ENCODE measurements around the gene TNFRSF17. TPM values are rescaled to one million over a fixed set of nuclear protein-coding genes. Genes with fewer than 3 reads are reported as not detected.

Gene TNFRSF17
- total RNA-seq, 1 donor, result not detected

DNA sequence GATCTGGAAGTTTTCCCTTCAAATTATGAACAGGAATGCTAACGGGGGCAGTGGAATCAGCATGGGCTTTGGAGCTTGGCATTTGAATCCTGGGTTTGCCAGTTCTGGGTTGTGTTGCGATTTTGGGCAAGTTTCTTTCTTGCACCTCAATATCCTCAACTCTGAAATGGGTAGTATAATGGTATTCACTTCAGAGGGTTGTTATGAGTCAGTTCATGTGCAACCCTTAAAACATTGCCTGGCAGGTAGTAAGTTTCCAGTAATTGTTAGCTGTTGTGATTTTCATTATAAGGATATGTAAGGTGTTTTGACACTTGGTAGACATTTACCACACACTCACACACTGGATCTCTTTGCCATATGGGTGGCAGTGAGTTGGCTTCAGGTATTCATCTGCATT, 44.9 kb downstream of the TNFRSF17 start:
- H3K4me1 ChIP-seq (ENCODE audit: insufficient read depth, low read length), result no peaks in the 10 kb centered on the region
- H3K9me3 ChIP-seq (ENCODE audit: low read depth, low read length), result no peaks in the 10 kb centered on the region
- DNase-seq (ENCODE audit: insufficient read length, low spot score, missing footprints), result peak; percentile 15
- H3K79me2 ChIP-seq (ENCODE audit: insufficient read depth, low read length), result no peaks in the 10 kb centered on the region
- no peak overlapping the region for H3K4me3 ChIP-seq (ENCODE audit: insufficient read depth, low read length)
- TF ChIP-seq, protein P1, sequence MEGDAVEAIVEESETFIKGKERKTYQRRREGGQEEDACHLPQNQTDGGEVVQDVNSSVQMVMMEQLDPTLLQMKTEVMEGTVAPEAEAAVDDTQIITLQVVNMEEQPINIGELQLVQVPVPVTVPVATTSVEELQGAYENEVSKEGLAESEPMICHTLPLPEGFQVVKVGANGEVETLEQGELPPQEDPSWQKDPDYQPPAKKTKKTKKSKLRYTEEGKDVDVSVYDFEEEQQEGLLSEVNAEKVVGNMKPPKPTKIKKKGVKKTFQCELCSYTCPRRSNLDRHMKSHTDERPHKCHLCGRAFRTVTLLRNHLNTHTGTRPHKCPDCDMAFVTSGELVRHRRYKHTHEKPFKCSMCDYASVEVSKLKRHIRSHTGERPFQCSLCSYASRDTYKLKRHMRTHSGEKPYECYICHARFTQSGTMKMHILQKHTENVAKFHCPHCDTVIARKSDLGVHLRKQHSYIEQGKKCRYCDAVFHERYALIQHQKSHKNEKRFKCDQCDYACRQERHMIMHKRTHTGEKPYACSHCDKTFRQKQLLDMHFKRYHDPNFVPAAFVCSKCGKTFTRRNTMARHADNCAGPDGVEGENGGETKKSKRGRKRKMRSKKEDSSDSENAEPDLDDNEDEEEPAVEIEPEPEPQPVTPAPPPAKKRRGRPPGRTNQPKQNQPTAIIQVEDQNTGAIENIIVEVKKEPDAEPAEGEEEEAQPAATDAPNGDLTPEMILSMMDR (IDR thresholded peaks at IDR 0.05; ENCODE audit: extremely low read depth, low read depth, low read length), result no peak
- no peak overlapping the region for H3K27ac ChIP-seq (ENCODE audit: low read depth, low read length)
- no peaks in the 10 kb centered on the region for H3K36me3 ChIP-seq (ENCODE audit: insufficient read depth, low read length)
- peaks cover 3% of the 10 kb centered on the region for H4K20me1 ChIP-seq (ENCODE audit: insufficient read depth, low read length)
- H2AFZ ChIP-seq (ENCODE audit: low read length), result no peak overlapping the region
- H3K27me3 ChIP-seq (ENCODE audit: insufficient read depth, low read length), result no peaks in the 10 kb centered on the region
- no peak overlapping the region for H3K4me2 ChIP-seq (ENCODE audit: insufficient read depth, low read length)

DNA sequence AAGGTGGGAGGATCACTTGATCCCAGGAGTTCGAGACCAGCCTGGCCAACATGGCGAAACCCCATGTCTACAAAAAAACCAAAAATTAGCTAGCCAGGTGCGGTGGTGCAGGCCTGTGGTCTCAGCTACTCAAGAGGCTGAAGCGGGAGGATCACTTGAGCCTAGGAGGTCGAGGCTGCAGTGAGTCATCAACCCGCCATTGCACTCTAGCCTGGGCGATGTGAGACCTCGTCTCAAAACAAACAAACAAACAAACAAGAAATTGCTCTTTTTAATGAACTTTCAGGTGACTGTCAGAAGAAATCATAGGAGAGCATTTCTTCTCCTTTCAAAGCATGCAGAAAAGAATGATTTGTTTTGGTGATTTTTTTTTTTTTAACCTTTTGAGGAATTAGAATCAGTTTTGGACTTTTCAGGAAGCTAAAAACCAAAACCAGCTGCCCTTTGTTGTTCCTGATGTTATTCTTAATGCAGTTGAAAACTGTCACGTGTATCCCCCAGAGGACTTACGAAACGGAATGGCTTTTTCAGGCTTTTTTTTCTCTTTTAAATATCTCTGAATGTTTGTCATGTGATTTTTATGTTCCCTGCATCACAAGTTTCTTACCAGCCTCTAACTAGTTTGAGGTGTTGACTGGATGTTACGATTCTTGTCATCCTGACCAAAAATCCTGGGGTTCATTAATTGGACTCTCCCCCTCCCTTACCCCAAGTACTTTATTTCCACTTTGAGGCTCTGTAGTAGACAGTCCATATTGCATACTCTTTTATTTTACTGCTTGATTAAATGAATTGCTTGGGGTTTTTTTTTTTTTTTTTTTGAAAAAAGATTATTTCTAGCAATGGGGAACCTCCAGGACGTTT, 45.6 kb downstream of the TNFRSF17 start:
- Histone ChIP-seq H3K9me3 (ENCODE audit: low read depth, low read length) (no peaks in the 10 kb centered on the region), H3K79me2 (ENCODE audit: insufficient read depth, low read length) (no peaks in the 10 kb centered on the region), H3K4me3 (ENCODE audit: insufficient read depth, low read length) (no peak overlapping the region), H3K36me3 (ENCODE audit: insufficient read depth, low read length) (no peaks in the 10 kb centered on the region), H3K27ac (ENCODE audit: low read depth, low read length) (no peak overlapping the region), H2AFZ (ENCODE audit: low read length) (no peak overlapping the region), H3K4me1 (ENCODE audit: insufficient read depth, low read length) (no peaks in the 10 kb centered on the region), H4K20me1 (ENCODE audit: insufficient read depth, low read length) (peaks cover 3% of the 10 kb centered on the region), H3K27me3 (ENCODE audit: insufficient read depth, low read length) (no peaks in the 10 kb centered on the region), H3K4me2 (ENCODE audit: insufficient read depth, low read length) (no peak overlapping the region)
- TF ChIP-seq, protein P1 (IDR thresholded peaks at IDR 0.05; ENCODE audit: extremely low read depth, low read depth, low read length), result no peak
- DNase-seq (ENCODE audit: insufficient read length, low spot score, missing footprints), result no peak

DNA sequence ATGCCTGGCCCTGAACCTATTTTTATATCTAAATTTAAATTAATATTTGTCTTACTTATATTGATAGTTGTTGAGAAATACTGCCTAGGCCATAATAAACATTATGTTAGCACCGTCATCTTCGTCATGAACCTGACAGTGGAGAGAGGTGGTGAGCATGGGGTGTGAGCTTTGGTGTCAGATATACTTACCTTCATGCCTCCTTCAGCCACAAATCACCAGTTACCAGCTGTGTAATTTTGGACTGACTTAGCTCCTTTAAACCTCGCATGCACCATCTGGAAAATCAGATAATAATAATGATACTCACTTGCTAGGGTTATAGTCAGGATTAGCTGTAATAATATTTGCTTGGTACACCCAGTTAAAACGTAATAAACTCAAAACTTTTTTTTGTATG, 46.6 kb downstream of the TNFRSF17 start:
- TF ChIP-seq, protein P1 (IDR thresholded peaks at IDR 0.05; ENCODE audit: extremely low read depth, low read depth, low read length), result no peak

DNA sequence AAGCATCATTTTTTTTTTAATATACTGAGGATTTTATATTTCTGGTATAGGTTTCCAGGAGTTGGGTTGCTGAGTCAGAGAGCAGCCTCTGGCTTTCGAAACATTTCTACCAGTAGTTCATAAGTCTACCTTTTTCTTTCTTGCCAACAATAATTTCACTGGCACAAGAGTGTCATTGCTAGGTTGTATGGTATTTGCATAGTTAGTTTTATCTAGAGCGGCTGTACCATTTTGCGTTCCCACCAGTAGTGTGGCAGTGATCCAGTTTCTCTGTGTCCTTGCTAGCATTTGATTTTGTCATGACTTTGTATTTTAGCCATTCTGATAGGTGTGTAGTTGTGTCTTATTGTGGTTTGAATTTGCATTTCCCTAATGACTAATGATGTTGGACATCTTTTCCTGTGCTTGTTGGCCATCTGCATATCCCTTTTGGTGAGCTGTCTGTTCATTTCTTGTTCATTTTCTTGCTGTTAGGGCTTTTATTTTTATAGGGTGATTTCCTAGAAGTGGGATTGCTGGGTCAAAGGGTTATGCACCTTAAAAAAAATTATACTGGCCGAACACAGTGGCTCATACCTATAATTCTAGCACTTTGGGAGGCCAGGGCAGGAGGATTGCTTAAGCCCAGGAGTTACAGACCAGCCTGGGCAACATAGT, 51.4 kb downstream of the TNFRSF17 start:
- H3K4me2 ChIP-seq (ENCODE audit: insufficient read depth, low read length), result peak overlapping the region; percentile 0
- H3K27me3 ChIP-seq (ENCODE audit: insufficient read depth, low read length), result no peaks in the 10 kb centered on the region
- DNase-seq (ENCODE audit: insufficient read length, low spot score, missing footprints), result peak; percentile 66
- H2AFZ ChIP-seq (ENCODE audit: low read length), result no peak overlapping the region
- no peak overlapping the region for H3K27ac ChIP-seq (ENCODE audit: low read depth, low read length)
- H3K9me3 ChIP-seq (ENCODE audit: low read depth, low read length), result no peaks in the 10 kb centered on the region
- TF ChIP-seq, protein P1 (IDR thresholded peaks at IDR 0.05; ENCODE audit: extremely low read depth, low read depth, low read length), result no peak
- H4K20me1 ChIP-seq (ENCODE audit: insufficient read depth, low read length), result peaks cover 3% of the 10 kb centered on the region
- no peaks in the 10 kb centered on the region for H3K36me3 ChIP-seq (ENCODE audit: insufficient read depth, low read length)
- H3K4me3 ChIP-seq (ENCODE audit: insufficient read depth, low read length), result no peak overlapping the region
- H3K79me2 ChIP-seq (ENCODE audit: insufficient read depth, low read length), result no peaks in the 10 kb centered on the region
- peaks cover 20% of the 10 kb centered on the region for H3K4me1 ChIP-seq (ENCODE audit: insufficient read depth, low read length)

More for the DNA sequence above, 46.6 kb downstream of the TNFRSF17 start:
- Histone ChIP-seq H3K4me1 (ENCODE audit: insufficient read depth, low read length) (peaks cover 6% of the 10 kb centered on the region), H2AFZ (ENCODE audit: low read length) (no peak overlapping the region), H3K9me3 (ENCODE audit: low read depth, low read length) (no peaks in the 10 kb centered on the region), H3K27me3 (ENCODE audit: insufficient read depth, low read length) (no peaks in the 10 kb centered on the region), H3K4me3 (ENCODE audit: insufficient read depth, low read length) (no peak overlapping the region), H3K79me2 (ENCODE audit: insufficient read depth, low read length) (no peaks in the 10 kb centered on the region), H4K20me1 (ENCODE audit: insufficient read depth, low read length) (peaks cover 3% of the 10 kb centered on the region), H3K36me3 (ENCODE audit: insufficient read depth, low read length) (no peaks in the 10 kb centered on the region), H3K4me2 (ENCODE audit: insufficient read depth, low read length) (no peak overlapping the region), H3K27ac (ENCODE audit: low read depth, low read length) (no peak overlapping the region)
- no peak for DNase-seq (ENCODE audit: insufficient read length, low spot score, missing footprints)
